ENCODE measurements around the gene CRACR2B. TPM values are rescaled to one million over a fixed set of nuclear protein-coding genes. Genes with fewer than 3 reads are reported as not detected.

Gene CRACR2B
- total RNA-seq, 4 donors from 2014 or later = 7.1 to 19.7 (median 16.8) TPM

- TF ChIP-seq CTCF (IDR thresholded peaks at IDR 0.05) (no peak), EP300 (IDR thresholded peaks at IDR 0.05) (no peak), POLR2A (IDR thresholded peaks at IDR 0.05) (no peak)
- Histone ChIP-seq H3K4me1 (peaks cover 0 to 86% (median 66%) of the 10 kb centered on the region in 4 donors), H3K36me3 (peaks cover 0 to 4% (median 0%) of the 10 kb centered on the region in 3 donors), H3K4me3 (peak overlapping the region; percentile 20 to 44 (median 28)), H3K9me3 (no peaks in the 10 kb centered on the region), H3K27ac (peak overlapping the region in 2 of 4 donors; percentile 5 to 93), H3K27me3 (peaks cover 0 to 57% of the 10 kb centered on the region in 2 donors)
- no peak for DNase-seq (ENCODE audit: low spot score in 2 of 2)
- 2 to 9% methylated on average over 42 to 56 of the region's 78 CpGs for WGBS, 2 donors
These were observed 2.8 kb downstream of the CRACR2B start for GRCh38 chr11:830295-831117.

- WGBS, 2 donors = 53 to 70% methylated on average over 22 to 29 of the region's 31 CpGs
These were observed 3.6 kb downstream of the CRACR2B start for GRCh38 chr11:831118-831864.

GRCh38 chr11:831961-832528, 4.3 kb downstream of the CRACR2B start:
- H3K27me3 ChIP-seq = peaks cover 0 to 43% of the 10 kb centered on the region in 2 donors
- TF ChIP-seq EP300 (IDR thresholded peaks at IDR 0.05) = no peak
- no peak for TF ChIP-seq POLR2A (IDR thresholded peaks at IDR 0.05)
- no peak for TF ChIP-seq CTCF (IDR thresholded peaks at IDR 0.05)
- H3K27ac ChIP-seq = peak overlapping the region in 3 of 4 donors; percentile 70 to 93 (median 90)
- no peak for DNase-seq (ENCODE audit: low spot score in 2 of 2)
- peaks cover 0 to 15% (median 0%) of the 10 kb centered on the region in 3 donors for H3K36me3 ChIP-seq
- H3K9me3 ChIP-seq = no peaks in the 10 kb centered on the region
- H3K4me3 ChIP-seq = peak overlapping the region; percentile 33 to 87 (median 85)
- WGBS, 2 donors = 66 to 72% methylated on average over 18 to 20 of the region's 23 CpGs
- peaks cover 0 to 92% (median 63%) of the 10 kb centered on the region in 4 donors for H3K4me1 ChIP-seq

More at GRCh38 chr11:831118-831864, 3.6 kb downstream of the CRACR2B start:
- H3K4me1 ChIP-seq = peaks cover 0 to 92% (median 66%) of the 10 kb centered on the region in 4 donors
- peak overlapping the region in 1 of 4 donors; percentile 22 for H3K4me3 ChIP-seq
- no peak for DNase-seq (ENCODE audit: low spot score in 2 of 2)
- H3K36me3 ChIP-seq = peaks cover 0 to 7% (median 0%) of the 10 kb centered on the region in 3 donors
- TF ChIP-seq CTCF (IDR thresholded peaks at IDR 0.05) (no peak), EP300 (IDR thresholded peaks at IDR 0.05) (no peak), POLR2A (IDR thresholded peaks at IDR 0.05) (no peak)
- no peaks in the 10 kb centered on the region for H3K9me3 ChIP-seq
- H3K27me3 ChIP-seq = peaks cover 0 to 49% of the 10 kb centered on the region in 2 donors
- H3K27ac ChIP-seq = peak overlapping the region in 2 of 4 donors; percentile 5 to 93

- Histone ChIP-seq H3K36me3 (peaks cover 0 to 20% (median 0%) of the 10 kb centered on the region in 3 donors), H3K27me3 (peaks cover 0 to 40% of the 10 kb centered on the region in 2 donors), H3K4me3 (peak within 1 kb of the TSS; percentile 67 to 87 (median 85)), H3K4me1 (peaks cover 0 to 90% (median 59%) of the 10 kb centered on the region in 4 donors), H3K27ac (peak within 1 kb of the TSS; percentile 88 to 93 (median 90)), H3K9me3 (no peaks in the 10 kb centered on the region)
- no peak for DNase-seq (ENCODE audit: low spot score in 2 of 2)
- TF ChIP-seq CTCF (IDR thresholded peaks at IDR 0.05) (peak in 1 of 5 experiments; percentile 32), EP300 (IDR thresholded peaks at IDR 0.05) (no peak), POLR2A (IDR thresholded peaks at IDR 0.05) (no peak)
- 1% methylated on average over 25 of the region's 67 CpGs; no CpG with 5 or more reads in 1 of the 2 donors for WGBS, 2 donors
These were observed 4.9 kb downstream of the CRACR2B start, which contains the start of gene CD151 for GRCh38 chr11:832529-833113. Gene CD151, plus strand, starts transcription at chr11:832952. Its CDS starts 3,118 bp downstream, at chr11:836070.
